ENCODE data around the gene F8. TPM values are rescaled to one million over a fixed set of nuclear protein-coding genes. Genes with fewer than 3 reads are reported as not detected.

The F8 gene
- total and polyA plus RNA-seq, 2 donors (not counting 1 experiment from before 2014, with no cell fraction given) = 4.5 to 7.9 TPM

DNA sequence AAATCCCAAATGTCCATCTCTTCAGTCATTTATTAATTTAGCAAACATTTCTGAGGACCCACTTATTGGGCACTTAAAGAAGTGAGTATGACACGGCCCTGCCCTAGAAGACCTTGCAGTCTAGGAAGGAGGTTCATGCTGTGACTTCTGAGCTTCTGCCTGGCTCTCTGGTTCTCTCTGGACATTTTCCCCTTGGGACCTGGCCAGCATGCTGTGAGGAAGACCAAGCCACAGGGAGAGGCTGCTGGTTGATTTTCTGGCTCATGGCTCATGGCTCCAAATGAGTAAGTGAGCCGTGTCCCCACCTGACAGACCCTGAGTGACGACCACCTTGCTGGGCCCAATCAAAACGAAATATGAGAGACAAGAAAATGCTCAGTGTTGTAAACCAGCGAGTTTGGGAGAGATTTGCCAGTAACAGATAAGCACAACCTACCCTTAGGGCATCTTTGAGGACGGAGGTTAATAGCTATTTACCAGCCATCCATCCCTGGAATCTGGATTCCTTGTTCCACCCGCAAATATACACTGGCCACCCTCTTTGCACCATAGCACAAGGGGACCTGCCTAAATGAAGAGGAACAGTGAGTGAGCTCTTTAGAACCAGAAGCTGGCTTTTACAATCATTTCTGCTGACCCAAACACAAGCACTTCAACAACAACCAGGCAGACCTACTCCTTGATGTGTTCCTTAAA is 218.1 kb downstream of the F8 start:
- Histone ChIP-seq H3K27ac (ENCODE audit: insufficient read depth, low read length) (peak overlapping the region; percentile 47), H3K4me3 (replicated peaks in 1 of 4; ENCODE audit: control extremely low read depth in 1 of 4, insufficient read depth in 1 of 4, low read depth in 3 of 4, low read length in 4 of 4) (peak overlapping the region; percentile 65 to 72 (median 69)), H2AFZ (ENCODE audit: low read length) (peak overlapping the region; percentile 71), H3K79me2 (ENCODE audit: control insufficient read depth, insufficient read depth, low read length) (peaks cover 4% of the 10 kb centered on the region), H3K4me2 (ENCODE audit: extremely low read depth, insufficient read depth, low read length) (peak overlapping the region; percentile 39), H3K36me3 (ENCODE audit: control insufficient read depth, insufficient read depth, low read length) (no peaks in the 10 kb centered on the region), H4K20me1 (ENCODE audit: control insufficient read depth, extremely low read depth, insufficient read depth, low read length) (no peaks in the 10 kb centered on the region), H3K27me3 (ENCODE audit: control insufficient read depth, insufficient read depth, low read length) (no peaks in the 10 kb centered on the region), H3K4me1 (ENCODE audit: control insufficient read depth, extremely low read depth, insufficient read depth, low read length) (peaks cover 2% of the 10 kb centered on the region), H3K9ac (ENCODE audit: insufficient read depth, low read length) (peak overlapping the region; percentile 53), H3K9me3 (ENCODE audit: control insufficient read depth, insufficient read depth, low read depth, low read length) (no peaks in the 10 kb centered on the region)
- DNase-seq (ENCODE audit: low read depth in 2 of 2) = no peak
- TF ChIP-seq EZH2 (IDR thresholded peaks at IDR 0.05; ENCODE audit: low read length, missing control alignments) = no peak
- TF ChIP-seq, protein P1, sequence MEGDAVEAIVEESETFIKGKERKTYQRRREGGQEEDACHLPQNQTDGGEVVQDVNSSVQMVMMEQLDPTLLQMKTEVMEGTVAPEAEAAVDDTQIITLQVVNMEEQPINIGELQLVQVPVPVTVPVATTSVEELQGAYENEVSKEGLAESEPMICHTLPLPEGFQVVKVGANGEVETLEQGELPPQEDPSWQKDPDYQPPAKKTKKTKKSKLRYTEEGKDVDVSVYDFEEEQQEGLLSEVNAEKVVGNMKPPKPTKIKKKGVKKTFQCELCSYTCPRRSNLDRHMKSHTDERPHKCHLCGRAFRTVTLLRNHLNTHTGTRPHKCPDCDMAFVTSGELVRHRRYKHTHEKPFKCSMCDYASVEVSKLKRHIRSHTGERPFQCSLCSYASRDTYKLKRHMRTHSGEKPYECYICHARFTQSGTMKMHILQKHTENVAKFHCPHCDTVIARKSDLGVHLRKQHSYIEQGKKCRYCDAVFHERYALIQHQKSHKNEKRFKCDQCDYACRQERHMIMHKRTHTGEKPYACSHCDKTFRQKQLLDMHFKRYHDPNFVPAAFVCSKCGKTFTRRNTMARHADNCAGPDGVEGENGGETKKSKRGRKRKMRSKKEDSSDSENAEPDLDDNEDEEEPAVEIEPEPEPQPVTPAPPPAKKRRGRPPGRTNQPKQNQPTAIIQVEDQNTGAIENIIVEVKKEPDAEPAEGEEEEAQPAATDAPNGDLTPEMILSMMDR (conservative IDR thresholded peaks at IDR 0.05 in 1 of 2, IDR thresholded peaks at IDR 0.05 in 1 of 2; ENCODE audit: low read depth in 1 of 2, low read length in 2 of 2) = no peak

DNA sequence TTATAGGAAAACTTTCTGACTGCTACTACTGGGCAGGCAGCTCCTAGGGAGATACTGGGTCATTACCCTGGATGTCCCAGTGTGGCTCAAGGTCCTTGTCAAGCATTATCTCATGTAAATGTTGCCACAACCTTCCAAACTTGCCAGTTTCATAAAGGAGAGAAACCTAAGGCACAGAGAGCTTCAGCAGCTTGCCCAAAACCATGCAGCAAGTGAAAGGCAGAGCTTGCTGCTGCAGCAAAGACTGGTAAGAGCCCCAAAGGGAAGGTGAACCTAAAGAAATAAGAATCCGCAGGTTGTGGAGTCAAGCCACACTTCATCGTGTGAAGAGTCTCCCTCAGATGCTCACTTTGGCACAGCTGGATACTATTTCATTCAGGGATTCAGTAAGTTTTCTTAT is 219.6 kb downstream of the F8 start:
- H3K79me2 ChIP-seq (ENCODE audit: control insufficient read depth, insufficient read depth, low read length) = peaks cover 4% of the 10 kb centered on the region
- peak overlapping the region; percentile 17 for H3K4me2 ChIP-seq (ENCODE audit: extremely low read depth, insufficient read depth, low read length)
- H3K27ac ChIP-seq (ENCODE audit: insufficient read depth, low read length) = no peak overlapping the region
- no peak overlapping the region for H3K4me3 ChIP-seq (replicated peaks in 1 of 4; ENCODE audit: control extremely low read depth in 1 of 4, insufficient read depth in 1 of 4, low read depth in 3 of 4, low read length in 4 of 4)
- no peak overlapping the region for H3K9ac ChIP-seq (ENCODE audit: insufficient read depth, low read length)
- H3K9me3 ChIP-seq (ENCODE audit: control insufficient read depth, insufficient read depth, low read depth, low read length) = no peaks in the 10 kb centered on the region
- no peak for DNase-seq (ENCODE audit: low read depth in 2 of 2)
- peaks cover 2% of the 10 kb centered on the region for H3K4me1 ChIP-seq (ENCODE audit: control insufficient read depth, extremely low read depth, insufficient read depth, low read length)
- TF ChIP-seq EZH2 (IDR thresholded peaks at IDR 0.05; ENCODE audit: low read length, missing control alignments) = no peak
- TF ChIP-seq, protein P1 (conservative IDR thresholded peaks at IDR 0.05 in 1 of 2, IDR thresholded peaks at IDR 0.05 in 1 of 2; ENCODE audit: low read depth in 1 of 2, low read length in 2 of 2) = no peak
- no peaks in the 10 kb centered on the region for H4K20me1 ChIP-seq (ENCODE audit: control insufficient read depth, extremely low read depth, insufficient read depth, low read length)
- H3K27me3 ChIP-seq (ENCODE audit: control insufficient read depth, insufficient read depth, low read length) = no peaks in the 10 kb centered on the region
- H2AFZ ChIP-seq (ENCODE audit: low read length) = no peak overlapping the region
- H3K36me3 ChIP-seq (ENCODE audit: control insufficient read depth, insufficient read depth, low read length) = no peaks in the 10 kb centered on the region

DNA sequence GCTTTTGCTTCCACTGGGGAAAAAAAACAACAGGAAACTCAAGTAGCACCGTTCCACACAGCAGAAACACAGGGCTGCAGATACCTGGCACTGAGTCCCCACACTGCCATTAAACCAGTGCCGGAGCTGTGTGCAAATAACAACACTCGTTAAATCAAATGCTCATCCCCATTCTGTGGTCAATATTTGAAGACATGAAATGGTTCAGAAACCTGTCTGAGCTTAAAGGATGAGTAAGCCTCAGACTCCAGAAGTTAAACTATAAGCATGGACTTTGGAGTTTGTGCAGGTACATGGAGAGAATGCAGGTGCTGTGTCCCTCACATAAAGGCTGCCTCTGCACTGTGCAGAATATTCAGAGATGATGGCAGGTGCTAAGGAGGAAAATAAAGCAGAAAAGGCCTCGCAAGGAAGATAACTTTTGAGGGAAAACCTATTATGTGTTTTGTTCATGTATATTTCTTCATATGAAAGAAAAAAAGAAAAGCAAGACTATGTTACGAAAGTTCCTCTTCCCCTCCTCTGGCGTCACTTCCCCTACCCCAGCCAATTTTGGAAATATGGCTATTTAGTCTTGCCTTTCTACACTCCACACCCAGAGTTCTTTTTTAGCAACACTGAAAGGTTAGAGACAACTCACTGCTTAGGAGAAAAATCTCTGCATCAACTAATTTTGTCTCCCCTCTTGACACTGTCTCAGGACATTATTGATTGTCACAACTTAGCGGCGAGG is 221.9 kb downstream of the F8 start:
- DNase-seq (ENCODE audit: low read depth in 2 of 2) = no peak
- peaks cover 4% of the 10 kb centered on the region for H3K79me2 ChIP-seq (ENCODE audit: control insufficient read depth, insufficient read depth, low read length)
- no peaks in the 10 kb centered on the region for H3K36me3 ChIP-seq (ENCODE audit: control insufficient read depth, insufficient read depth, low read length)
- H4K20me1 ChIP-seq (ENCODE audit: control insufficient read depth, extremely low read depth, insufficient read depth, low read length) = no peaks in the 10 kb centered on the region
- TF ChIP-seq, protein P1 (conservative IDR thresholded peaks at IDR 0.05 in 1 of 2, IDR thresholded peaks at IDR 0.05 in 1 of 2; ENCODE audit: low read depth in 1 of 2, low read length in 2 of 2) = no peak
- TF ChIP-seq EZH2 (IDR thresholded peaks at IDR 0.05; ENCODE audit: low read length, missing control alignments) = no peak
- H2AFZ ChIP-seq (ENCODE audit: low read length) = no peak overlapping the region
- no peak overlapping the region for H3K4me3 ChIP-seq (replicated peaks in 1 of 4; ENCODE audit: control extremely low read depth in 1 of 4, insufficient read depth in 1 of 4, low read depth in 3 of 4, low read length in 4 of 4)
- H3K4me1 ChIP-seq (ENCODE audit: control insufficient read depth, extremely low read depth, insufficient read depth, low read length) = peaks cover 2% of the 10 kb centered on the region
- H3K27me3 ChIP-seq (ENCODE audit: control insufficient read depth, insufficient read depth, low read length) = no peaks in the 10 kb centered on the region
- H3K27ac ChIP-seq (ENCODE audit: insufficient read depth, low read length) = no peak overlapping the region
- H3K4me2 ChIP-seq (ENCODE audit: extremely low read depth, insufficient read depth, low read length) = no peak overlapping the region
- H3K9me3 ChIP-seq (ENCODE audit: control insufficient read depth, insufficient read depth, low read depth, low read length) = no peaks in the 10 kb centered on the region
- H3K9ac ChIP-seq (ENCODE audit: insufficient read depth, low read length) = no peak overlapping the region
